Neural cell (in vitro differentiated cells): Measurements from ENCODE around the gene NUDT16. TPM values are rescaled to one million over a fixed set of nuclear protein-coding genes. Genes with fewer than 3 reads are reported as not detected.

Source experiments
- H2AFZ ChIP-seq: fragments of 200-600, 300-800 bp; sonication (generic), shearing (Covaris generic); 2 replicates; pipeline ENCODE4 v1.6.0; 2014; ENCODE audit warnings: low read depth, mild to moderate bottlenecking, antibody characterized with exemption, low read length, moderate library complexity
- H3F3A ChIP-seq: fragments of 200-600 bp; shearing (Covaris generic); 2 replicates; pipeline ENCODE4 v1.6.1; 2016; ENCODE audit warnings: mild to moderate bottlenecking, moderate library complexity, mixed read lengths, antibody characterized with exemption, low read length; ENCODE audit not compliant: insufficient read depth, poor library complexity, severe bottlenecking
- H3K27ac ChIP-seq: fragments of 200-600, 300-800 bp; sonication (generic), shearing (Covaris generic); 2 replicates; pipeline ENCODE4 v1.5.1; 2014; ENCODE audit warnings: mild to moderate bottlenecking, low read length, moderate library complexity
- H3K27me3 ChIP-seq: fragments of 300-800, 200-600 bp; sonication (generic), shearing (Covaris generic); 2 replicates; pipeline ENCODE4 v1.6.0; 2014; ENCODE audit warnings: mild to moderate bottlenecking, low read depth, low read length, moderate library complexity; ENCODE audit not compliant: insufficient read depth
- H3K36me3 ChIP-seq: fragments of 300-800, 200-600 bp; sonication (generic), shearing (Covaris generic); 2 replicates; pipeline ENCODE4 v1.5.1; 2014; ENCODE audit warnings: mild to moderate bottlenecking, antibody characterized with exemption, low read length, moderate library complexity; ENCODE audit not compliant: insufficient read depth
- H3K4me2 ChIP-seq: fragments of 300-800, 200-600 bp; sonication (generic), shearing (Covaris generic); 2 replicates; pipeline ENCODE4 v1.6.0; 2014; ENCODE audit warnings: mild to moderate bottlenecking, low read length
- H3K4me3 ChIP-seq: fragments of 300-800, 200-600 bp; sonication (generic), shearing (Covaris generic); 2 replicates; pipeline ENCODE4 v1.5.1; 2014; ENCODE audit warnings: mild to moderate bottlenecking, low read length, moderate library complexity
- H3K79me2 ChIP-seq: fragments of 200-600 bp; shearing (Covaris generic); replicated peaks from 2 replicates; pipeline ENCODE4 v1.6.0; 2014; ENCODE audit warnings: mild to moderate bottlenecking, low read length, moderate library complexity; ENCODE audit not compliant: insufficient read depth
- H3K9ac ChIP-seq: fragments of 300-800, 200-600 bp; sonication (generic), shearing (Covaris generic); 2 replicates; pipeline ENCODE4 v1.6.1; 2016; ENCODE audit warnings: mild to moderate bottlenecking, low read length, mixed read lengths
- H3K9me2 ChIP-seq: fragments of 200-600 bp; shearing (Covaris generic); 2 replicates; pipeline ENCODE4 v1.6.1; 2016; ENCODE audit warnings: mild to moderate bottlenecking, low read length, mixed read lengths; ENCODE audit not compliant: insufficient read depth
- H3K9me3 ChIP-seq: fragments of 200-600, 300-800 bp; sonication (generic), shearing (Covaris generic); 2 replicates; pipeline ENCODE4 v1.6.1; 2016; ENCODE audit warnings: mild to moderate bottlenecking, mixed run types, low read length, moderate library complexity, mixed read lengths
- H4K20me1 ChIP-seq: fragments of 200-600 bp; shearing (Covaris generic); 2 replicates; pipeline ENCODE4 v1.6.1; 2016; ENCODE audit warnings: mild to moderate bottlenecking, mixed run types; ENCODE audit not compliant: insufficient read depth
- EP300 ChIP-seq: fragments of 450-650 bp; conservative IDR thresholded peaks from 2 replicates; pipeline ENCODE4 v1.6.1; 2014; ENCODE audit warnings: antibody characterized with exemption, mild to moderate bottlenecking, moderate library complexity; ENCODE audit not compliant: poor library complexity, severe bottlenecking
- EZH2 ChIP-seq: fragments of 200-600, 300-800 bp; shearing (Covaris generic), sonication (generic); IDR thresholded peaks from 2 replicates; pipeline ENCODE4 v1.6.1; 2014; ENCODE audit warnings: antibody characterized with exemption, low read length, borderline replicate concordance, mild to moderate bottlenecking; ENCODE audit not compliant: insufficient read depth, poor library complexity, severe bottlenecking
- MXI1 ChIP-seq: fragments of 450-650 bp; conservative IDR thresholded peaks from 2 replicates; pipeline ENCODE4 v1.6.1; 2014; ENCODE audit warnings: antibody characterized with exemption, mild to moderate bottlenecking; ENCODE audit not compliant: poor library complexity, severe bottlenecking
- POLR2AphosphoS5 ChIP-seq: IDR thresholded peaks from 2 replicates; pipeline ENCODE4 v1.6.1; 2012
- RAD21 ChIP-seq: fragments of 450-650 bp; conservative IDR thresholded peaks from 2 replicates; pipeline ENCODE4 v1.6.1; 2014; ENCODE audit warnings: antibody characterized with exemption, mild to moderate bottlenecking, moderate library complexity
- REST ChIP-seq: IDR thresholded peaks from 2 replicates; pipeline ENCODE4 v1.6.1; 2012; ENCODE audit warnings: borderline replicate concordance
- SMC3 ChIP-seq: fragments of 450-650 bp; conservative IDR thresholded peaks from 2 replicates; pipeline ENCODE4 v1.6.1; 2014; ENCODE audit warnings: antibody characterized with exemption, mild to moderate bottlenecking, moderate library complexity; ENCODE audit not compliant: poor library complexity
- TAF1 ChIP-seq: IDR thresholded peaks from 2 replicates; pipeline ENCODE4 v1.6.1; 2012; ENCODE audit warnings: low read depth
- polyA plus RNA-seq: library from polyadenylated mRNA; depleted of rRNA; stranded (reverse); fragments of >200 nt; gene quantifications from 2 replicates; pipeline ENCODE4 v1.2.3, GENCODE V29; 2014
- TF ChIP-seq, protein P1 (sequence below): fragments of 450-650 bp; IDR thresholded peaks from 2 replicates; pipeline ENCODE4 v1.5.1; 2014; ENCODE audit warnings: antibody characterized with exemption, mild to moderate bottlenecking, moderate library complexity; ENCODE audit not compliant: poor library complexity, severe bottlenecking

Gene NUDT16
- polyA plus RNA-seq, 1 donor from 2014 or later, result 6.1 TPM

DNA sequence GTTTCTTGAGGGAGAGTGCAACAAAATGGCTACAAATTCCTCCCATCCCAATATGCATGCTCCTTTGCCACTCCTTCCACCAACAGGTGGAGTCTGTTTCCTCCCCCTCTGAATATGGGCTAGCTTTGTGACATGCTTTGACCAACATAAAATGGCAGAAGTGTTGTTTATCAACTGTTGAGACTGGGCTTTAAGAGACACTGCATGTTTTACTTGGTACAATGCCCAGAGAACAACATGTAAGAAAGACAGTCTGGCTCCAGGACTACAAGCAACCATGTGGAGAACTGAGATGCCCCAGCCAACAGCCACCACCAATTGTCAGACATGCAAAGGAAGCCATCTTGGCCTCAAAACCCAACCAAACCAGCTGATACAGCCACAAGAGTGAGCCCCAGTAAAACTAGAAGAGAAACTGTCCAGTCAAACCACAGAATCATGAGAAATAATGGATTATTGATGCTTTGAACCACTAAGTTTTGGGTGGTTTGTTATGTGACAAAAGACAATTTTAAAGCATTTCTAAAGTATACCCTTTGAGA, 40.5 kb downstream of the NUDT16 start:
- Histone ChIP-seq H3K27me3 (no peaks in the 10 kb centered on the region), H3K9me2 (no peaks in the 10 kb centered on the region), H3K4me3 (no peak overlapping the region), H3K9ac (no peak overlapping the region), H3K79me2 (no peaks in the 10 kb centered on the region), H3K9me3 (no peaks in the 10 kb centered on the region), H4K20me1 (no peaks in the 10 kb centered on the region), H2AFZ (no peak overlapping the region), H3K4me2 (no peak overlapping the region), H3K36me3 (no peaks in the 10 kb centered on the region), H3K27ac (no peak overlapping the region), H3F3A (no peaks in the 10 kb centered on the region)
- TF ChIP-seq, protein P1, sequence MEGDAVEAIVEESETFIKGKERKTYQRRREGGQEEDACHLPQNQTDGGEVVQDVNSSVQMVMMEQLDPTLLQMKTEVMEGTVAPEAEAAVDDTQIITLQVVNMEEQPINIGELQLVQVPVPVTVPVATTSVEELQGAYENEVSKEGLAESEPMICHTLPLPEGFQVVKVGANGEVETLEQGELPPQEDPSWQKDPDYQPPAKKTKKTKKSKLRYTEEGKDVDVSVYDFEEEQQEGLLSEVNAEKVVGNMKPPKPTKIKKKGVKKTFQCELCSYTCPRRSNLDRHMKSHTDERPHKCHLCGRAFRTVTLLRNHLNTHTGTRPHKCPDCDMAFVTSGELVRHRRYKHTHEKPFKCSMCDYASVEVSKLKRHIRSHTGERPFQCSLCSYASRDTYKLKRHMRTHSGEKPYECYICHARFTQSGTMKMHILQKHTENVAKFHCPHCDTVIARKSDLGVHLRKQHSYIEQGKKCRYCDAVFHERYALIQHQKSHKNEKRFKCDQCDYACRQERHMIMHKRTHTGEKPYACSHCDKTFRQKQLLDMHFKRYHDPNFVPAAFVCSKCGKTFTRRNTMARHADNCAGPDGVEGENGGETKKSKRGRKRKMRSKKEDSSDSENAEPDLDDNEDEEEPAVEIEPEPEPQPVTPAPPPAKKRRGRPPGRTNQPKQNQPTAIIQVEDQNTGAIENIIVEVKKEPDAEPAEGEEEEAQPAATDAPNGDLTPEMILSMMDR, result no peak
- TF ChIP-seq SMC3 (no peak), EZH2 (no peak), EP300 (no peak), POLR2AphosphoS5 (no peak), TAF1 (no peak), RAD21 (no peak), MXI1 (no peak), REST (no peak)

GRCh38 chr3:131427226-131427625, 45.7 kb downstream of the NUDT16 start:
- H2AFZ ChIP-seq, result no peak overlapping the region
- TF ChIP-seq SMC3 (no peak), TAF1 (no peak), REST (no peak), POLR2AphosphoS5 (no peak), EZH2 (no peak), RAD21 (no peak), MXI1 (no peak), EP300 (no peak)
- TF ChIP-seq, protein P1, result no peak
- no peaks in the 10 kb centered on the region for H3K9me2 ChIP-seq
- no peaks in the 10 kb centered on the region for H3F3A ChIP-seq
- H3K9ac ChIP-seq, result no peak overlapping the region
- H3K36me3 ChIP-seq, result no peaks in the 10 kb centered on the region
- no peaks in the 10 kb centered on the region for H4K20me1 ChIP-seq
- H3K4me2 ChIP-seq, result no peak overlapping the region
- no peaks in the 10 kb centered on the region for H3K79me2 ChIP-seq
- no peak overlapping the region for H3K27ac ChIP-seq
- no peaks in the 10 kb centered on the region for H3K27me3 ChIP-seq
- no peaks in the 10 kb centered on the region for H3K9me3 ChIP-seq
- no peak overlapping the region for H3K4me3 ChIP-seq
